H1 (cell line): ENCODE results near the gene STAT1. TPM values are rescaled to one million over a fixed set of nuclear protein-coding genes. Genes with fewer than 3 reads are reported as not detected.

Experiments used
- CTCF ChIA-PET: fragments of 300-600 bp; sonication (Branson Sonifier 250); formaldehyde crosslinking; loops from one replicate; lab custom pipeline; 2021; ENCODE audit not compliant: partially characterized antibody; lab: Charles Lee
- POLR2A ChIA-PET: fragments of 300-600 bp; sonication (Branson Sonifier 250); formaldehyde crosslinking; loops from one replicate; lab custom pipeline; 2021; ENCODE audit warnings: inconsistent platforms; ENCODE audit not compliant: partially characterized antibody; lab: Charles Lee
- DNase-seq, 2 experiments: peaks; one replicate each; pipeline versions ENCODE4 v3.0.0 to v3.0.0-alpha.2; 2010 to 2022; ENCODE audit warnings: low spot score in 2 of 2, low read depth in 1 of 2, mixed read lengths in 1 of 2
- FAIRE-seq: peaks from 2 replicates; lab custom pipeline; 2011; peaks lifted over from hg19 to GRCh38; lab: Jason Lieb, UNC
- H2AFZ ChIP-seq: 2 replicates; pipeline ENCODE4 v1.8.1; 2012; ENCODE audit warnings: low read length, inconsistent platforms
- H2AK5ac ChIP-seq: 2 replicates; pipeline ENCODE4 v1.6.1; 2013; ENCODE audit warnings: low read depth, low read length
- H2BK120ac ChIP-seq: replicated peaks from 2 replicates; pipeline ENCODE3; 2013; ENCODE audit warnings: low read depth, low read length, inconsistent platforms
- H2BK12ac ChIP-seq: 2 replicates; pipeline ENCODE4 v1.6.1; 2013; ENCODE audit warnings: low read depth, low read length
- H2BK15ac ChIP-seq: 2 replicates; pipeline ENCODE4 v1.6.1; 2013; ENCODE audit warnings: low read length
- H2BK20ac ChIP-seq: 2 replicates; pipeline ENCODE4 v1.6.1; 2013; ENCODE audit warnings: low read length
- H2BK5ac ChIP-seq: 2 replicates; pipeline ENCODE4 v1.6.1; 2013; ENCODE audit warnings: low read depth, low read length
- H3K14ac ChIP-seq: 2 replicates; pipeline ENCODE4 v1.6.1; 2013; ENCODE audit warnings: inconsistent platforms; ENCODE audit not compliant: insufficient read length
- H3K18ac ChIP-seq: 2 replicates; pipeline ENCODE4 v1.6.1; 2013; ENCODE audit warnings: low read length; ENCODE audit errors: extremely low read depth
- H3K23ac ChIP-seq: 2 replicates; pipeline ENCODE4 v1.6.1; 2013; ENCODE audit warnings: inconsistent platforms; ENCODE audit not compliant: insufficient read length
- H3K23me2 ChIP-seq: 2 replicates; pipeline ENCODE4 v1.6.1; 2013; ENCODE audit warnings: low read depth, low read length
- H3K27ac ChIP-seq: 2 replicates; pipeline ENCODE4 v1.6.1; 2011; ENCODE audit warnings: low read depth, low read length, inconsistent platforms
- H3K27me3 ChIP-seq, 4 experiments: replicated peaks in 1 of 4; 1 replicate in 1 of 4; 2 replicates in 3 of 4; pipeline versions ENCODE4 v1.6.1 to v1.8.1; 2011 to 2013; ENCODE audit warnings: low read length in 3 of 4, mild to moderate bottlenecking in 3 of 4, inconsistent platforms in 2 of 4, mixed read lengths in 2 of 4, moderate library complexity in 1 of 4; ENCODE audit not compliant: control insufficient read depth in 3 of 4, insufficient read depth in 3 of 4; ENCODE audit errors: extremely low read depth in 1 of 4
- H3K36me3 ChIP-seq, 4 experiments: 2 replicates each; pipeline versions ENCODE4 v1.6.1 to v1.8.1; 2011 to 2013; ENCODE audit warnings: mild to moderate bottlenecking in 4 of 4, low read length in 3 of 4, moderate library complexity in 2 of 4, control low read depth in 1 of 4, inconsistent platforms in 1 of 4; ENCODE audit not compliant: insufficient read depth in 4 of 4, control insufficient read depth in 2 of 4
- H3K4ac ChIP-seq: replicated peaks from 2 replicates; pipeline ENCODE3; 2013; ENCODE audit warnings: low read length, low read depth, mixed read lengths, inconsistent platforms; ENCODE audit not compliant: insufficient read length
- H3K4me1 ChIP-seq, 4 experiments: replicated peaks in 1 of 4; 1 replicate in 1 of 4; 2 replicates in 3 of 4; pipeline versions ENCODE4 v1.6.1 to v1.8.1; 2011 to 2013; ENCODE audit warnings: low read length in 3 of 4, inconsistent platforms in 2 of 4, mixed read lengths in 1 of 4; ENCODE audit not compliant: insufficient read depth in 4 of 4, control insufficient read depth in 3 of 4
- H3K4me2 ChIP-seq, 2 experiments: 2 replicates each; pipeline versions ENCODE4 v1.6.1 to v1.8.1; 2011 to 2013; ENCODE audit warnings: low read depth in 2 of 2, low read length in 2 of 2, control low read depth in 1 of 2, inconsistent platforms in 1 of 2, mild to moderate bottlenecking in 1 of 2; ENCODE audit not compliant: insufficient read depth in 1 of 2
- H3K4me3 ChIP-seq, 4 experiments: fragments of 200-600, 300-600 bp in 1 of 4; sonication (generic), shearing (Covaris generic), sonication (Bioruptor Twin) in 1 of 4; 2 replicates each; pipeline versions ENCODE4 v1.5.1 to v1.8.1; 2011 to 2016; ENCODE audit warnings: low read length in 4 of 4, low read depth in 3 of 4, control low read depth in 2 of 4, inconsistent platforms in 2 of 4, mild to moderate bottlenecking in 2 of 4, mixed read lengths in 1 of 4, moderate library complexity in 1 of 4; ENCODE audit not compliant: insufficient read depth in 2 of 4; ENCODE audit errors: extremely low read depth in 1 of 4
- H3K56ac ChIP-seq: replicated peaks from 2 replicates; pipeline ENCODE3; 2013; ENCODE audit warnings: low read depth, mild to moderate bottlenecking, mixed read lengths, low read length, inconsistent platforms; ENCODE audit not compliant: insufficient read length
- H3K79me1 ChIP-seq: 2 replicates; pipeline ENCODE4 v1.6.1; 2013; ENCODE audit warnings: low read depth, low read length, control low read depth
- H3K79me2 ChIP-seq, 2 experiments: 2 replicates each; pipeline versions ENCODE4 v1.6.1 to v1.8.1; 2012 to 2013; ENCODE audit warnings: low read length in 2 of 2, mild to moderate bottlenecking in 2 of 2, inconsistent platforms in 1 of 2; ENCODE audit not compliant: insufficient read depth in 2 of 2, control insufficient read depth in 1 of 2
- H3K9ac ChIP-seq, 4 experiments: replicated peaks in 1 of 4; 1 replicate in 1 of 4; 2 replicates in 3 of 4; pipeline versions ENCODE4 v1.6.1 to v1.8.1; 2011 to 2013; ENCODE audit warnings: low read depth in 3 of 4, low read length in 3 of 4, control low read depth in 2 of 4, mild to moderate bottlenecking in 2 of 4, moderate library complexity in 2 of 4, inconsistent platforms in 1 of 4; ENCODE audit errors: extremely low read depth in 1 of 4
- H3K9me3 ChIP-seq, 2 experiments: 2 replicates each; pipeline versions ENCODE4 v1.6.1 to v1.8.1; 2012 to 2013; ENCODE audit warnings: mild to moderate bottlenecking in 2 of 2, moderate library complexity in 2 of 2, control low read depth in 1 of 2, inconsistent platforms in 1 of 2, low read depth in 1 of 2, low read length in 1 of 2, mixed read lengths in 1 of 2; ENCODE audit not compliant: insufficient read depth in 2 of 2
- H4K20me1 ChIP-seq, 2 experiments: replicated peaks in 1 of 2; 2 replicates each; pipeline versions ENCODE3 to v1.8.1; 2011 to 2013; ENCODE audit warnings: inconsistent platforms in 2 of 2, low read length in 2 of 2, mild to moderate bottlenecking in 1 of 2; ENCODE audit not compliant: insufficient read depth in 2 of 2, control insufficient read depth in 1 of 2
- H4K5ac ChIP-seq: 2 replicates; pipeline ENCODE4 v1.6.1; 2013; ENCODE audit warnings: low read length, low read depth, mixed read lengths, inconsistent platforms; ENCODE audit not compliant: insufficient read length
- H4K8ac ChIP-seq: 2 replicates; pipeline ENCODE4 v1.8.0; 2013; ENCODE audit warnings: mild to moderate bottlenecking, moderate library complexity, low read length, inconsistent platforms; ENCODE audit not compliant: insufficient read depth; ENCODE audit errors: extremely low read depth
- H4K91ac ChIP-seq: replicated peaks from 2 replicates; pipeline ENCODE3; 2013; ENCODE audit warnings: low read length, mixed read lengths, inconsistent platforms; ENCODE audit not compliant: insufficient read length
- ASH2L ChIP-seq: fragments of 200-600, 300-600 bp; sonication (generic); IDR thresholded peaks from one replicate; pipeline ENCODE4 v1.7.1; 2017; ENCODE audit warnings: low read length
- CREB1 ChIP-seq: IDR thresholded peaks from 2 replicates; pipeline ENCODE4 v1.6.1; 2012; ENCODE audit warnings: inconsistent platforms
- JUND ChIP-seq: IDR thresholded peaks from 2 replicates; pipeline ENCODE4 v1.6.1; 2011; ENCODE audit warnings: mild to moderate bottlenecking, improper control_type of control experiment, low read length
- KDM4A ChIP-seq: IDR thresholded peaks from one replicate; pipeline ENCODE4 v1.7.1; 2012; ENCODE audit warnings: low read depth, mild to moderate bottlenecking, moderate library complexity, low read length, inconsistent platforms; ENCODE audit not compliant: severe bottlenecking
- KDM5A ChIP-seq: fragments of 200-600 bp; IDR thresholded peaks from 2 replicates; pipeline ENCODE4 v1.7.1; 2012; ENCODE audit warnings: mild to moderate bottlenecking, low read length, inconsistent platforms, mixed read lengths
- MAFK ChIP-seq: IDR thresholded peaks from 2 replicates; pipeline ENCODE4 v1.6.1; 2012; ENCODE audit warnings: low read depth, mild to moderate bottlenecking, improper control_type of control experiment, low read length
- RFX5 ChIP-seq: IDR thresholded peaks from 2 replicates; pipeline ENCODE4 v1.6.1; 2011; ENCODE audit warnings: low read depth, low read length, improper control_type of control experiment, borderline replicate concordance
- RNF2 ChIP-seq: fragments of 200-900, 300-1000 bp; sonication (generic); IDR thresholded peaks from 2 replicates; pipeline ENCODE4 v1.7.1; 2016; ENCODE audit warnings: borderline replicate concordance, low read depth, mild to moderate bottlenecking, antibody characterized with exemption, low read length; ENCODE audit not compliant: poor library complexity, severe bottlenecking; ENCODE audit errors: missing control alignments
- SIN3A ChIP-seq, 2 experiments: IDR thresholded peaks in 1 of 2; conservative IDR thresholded peaks in 1 of 2; 2 replicates each; pipeline ENCODE4 v1.6.1; 2011 to 2012; ENCODE audit warnings: low read length in 2 of 2, improper control_type of control experiment in 1 of 2, low read depth in 1 of 2, mild to moderate bottlenecking in 1 of 2
- SUZ12 ChIP-seq: fragments of 200-600 bp; sonication (generic); IDR thresholded peaks from 2 replicates; pipeline ENCODE4 v1.6.1; 2012; ENCODE audit warnings: mild to moderate bottlenecking, inconsistent platforms, low read length, moderate library complexity, mixed read lengths
- TEAD4 ChIP-seq: IDR thresholded peaks from 2 replicates; pipeline ENCODE4 v1.6.1; 2012; ENCODE audit warnings: low read depth, low read length, inconsistent platforms, mixed read lengths
- WGBS, 2 experiments: shearing (Covaris generic) in 1 of 2; methylation state at CpG; one replicate each; pipeline versions ENCODE4 v1.1.6 to v1.1.7; 2013 to 2015; ENCODE audit warnings: low lambda C conversion rate in 2 of 2, mixed read lengths in 2 of 2, inconsistent platforms in 1 of 2, low coverage in 1 of 2, missing lambda C conversion rate in 1 of 2; ENCODE audit not compliant: insufficient replicate concordance in 2 of 2, insufficient coverage in 1 of 2, insufficient read length in 1 of 2; ENCODE audit errors: extremely low coverage in 1 of 2, missing lambda C conversion rate in 1 of 2; 5-methylcytosine and 5-hydroxymethylcytosine counted together
- polyA plus RNA-seq, 7 experiments: library from polyadenylated mRNA; depleted of rRNA in 3 of 7; stranded (reverse) in 5 of 7; unstranded in 2 of 7; fragments of >200 nt in 5 of 7; fragments of 200-250 nt in 2 of 7; gene quantifications; 1 replicate in 5 of 7; 2 replicates in 1 of 7; 4 replicates in 1 of 7; pipeline versions ENCODE4 v1.2.1 to v1.2.3, GENCODE V29; 2011 to 2013; ENCODE audit warnings: missing spikeins in 2 of 7, mixed read lengths in 2 of 7
- total RNA-seq: library from RNA; stranded (reverse); fragmentation: NEBNext Ultra II Directional; extraction: Animal tissue kit (Norgen Biotek cat#: 25700); gene quantifications from 2 replicates; pipeline ENCODE4 v1.2.1, GENCODE V29; 2021

Gene STAT1
- total and polyA plus RNA-seq, 2 of the 8 experiments (the other 6 are each of a cell fraction or from before 2014, with no cell fraction given) = 20.3 to 43.0 TPM

- H3K79me2 ChIP-seq = peaks cover 3 to 19% of the 10 kb centered on the region in 2 experiments; a peak in 2 of 4 replicates
- H3K4me3 ChIP-seq = no peak overlapping the region
- H2BK20ac ChIP-seq = no peak overlapping the region
- 93% methylated on average over 14 of the region's 14 CpGs; no CpG with 5 or more reads in 1 of the 2 experiments for WGBS, 2 experiments
- H2BK120ac ChIP-seq = no peak overlapping the region
- H2AFZ ChIP-seq = no peak overlapping the region
- H3K79me1 ChIP-seq = no peaks in the 10 kb centered on the region
- no peak overlapping the region for H4K8ac ChIP-seq
- peaks cover 0 to 13% (median 5%) of the 10 kb centered on the region in 4 experiments; a peak in 4 of 7 replicates for H3K27me3 ChIP-seq
- POLR2A ChIA-PET = interaction anchor here (1.3 kb wide), 2 partner anchors 10 to 129 kb away, joined by 3 to 4 read pairs; no protein-coding TSS in a partner anchor
- H3K56ac ChIP-seq = no peak overlapping the region
- no peak overlapping the region for H4K91ac ChIP-seq
- H4K20me1 ChIP-seq = peaks cover 0 to 4% of the 10 kb centered on the region in 2 experiments
- CTCF ChIA-PET = interaction anchor here (0.9 to 3.2 kb wide), 7 partner anchors 9 to 555 kb away, joined by 3 to 15 read pairs (median 4); no protein-coding TSS in a partner anchor
- H3K14ac ChIP-seq = no peak overlapping the region
- no peak overlapping the region for H3K23ac ChIP-seq
- no peak overlapping the region for H3K4me2 ChIP-seq
- peaks cover 7 to 35% (median 22%) of the 10 kb centered on the region in 4 experiments; a peak in 7 of 8 replicates for H3K36me3 ChIP-seq
- H2AK5ac ChIP-seq = no peak overlapping the region
- no peak overlapping the region for H2BK15ac ChIP-seq
- H3K18ac ChIP-seq = no peak overlapping the region
- H3K4ac ChIP-seq = no peak overlapping the region
- FAIRE-seq = no peak
- H2BK12ac ChIP-seq = no peak overlapping the region
- no peak overlapping the region for H4K5ac ChIP-seq
- no peak overlapping the region for H2BK5ac ChIP-seq
- DNase-seq = no peak
- no peaks in the 10 kb centered on the region for H3K9me3 ChIP-seq
- no peak overlapping the region for H3K27ac ChIP-seq
- peaks cover 12% of the 10 kb centered on the region for H3K23me2 ChIP-seq
- H3K4me1 ChIP-seq = peaks cover 0 to 6% (median 1%) of the 10 kb centered on the region in 4 experiments; a peak in 3 of 7 replicates
- H3K9ac ChIP-seq = no peak overlapping the region
- TF ChIP-seq RNF2 (no peak), SIN3A (conservative IDR thresholded peaks at IDR 0.05 in 1 of 2, IDR thresholded peaks at IDR 0.05 in 1 of 2; ENCODE audit: low read depth in 1 of 2, low read length in 2 of 2) (no peak), KDM5A (no peak), RFX5 (no peak), KDM4A (no peak), JUND (no peak), MAFK (no peak), CREB1 (no peak), ASH2L (no peak), TEAD4 (no peak), SUZ12 (no peak)
Measured at GRCh38 chr2:191010887-191011885, 2.8 kb downstream of the STAT1 start.
